NCI-H187 (cell line): Measurements from ENCODE around the gene RALGAPA2.
"Not testable (repeated sequence)": the region's sequence is repeated elsewhere in the genome, so short reads cannot be mapped to it uniquely, and the experiment has no call there.

Source experiments
- DNase-seq, 2 experiments: peaks; one replicate each; lab custom pipeline; 2025; lab: John Stamatoyannopoulos, UW

Gene RALGAPA2

DNA sequence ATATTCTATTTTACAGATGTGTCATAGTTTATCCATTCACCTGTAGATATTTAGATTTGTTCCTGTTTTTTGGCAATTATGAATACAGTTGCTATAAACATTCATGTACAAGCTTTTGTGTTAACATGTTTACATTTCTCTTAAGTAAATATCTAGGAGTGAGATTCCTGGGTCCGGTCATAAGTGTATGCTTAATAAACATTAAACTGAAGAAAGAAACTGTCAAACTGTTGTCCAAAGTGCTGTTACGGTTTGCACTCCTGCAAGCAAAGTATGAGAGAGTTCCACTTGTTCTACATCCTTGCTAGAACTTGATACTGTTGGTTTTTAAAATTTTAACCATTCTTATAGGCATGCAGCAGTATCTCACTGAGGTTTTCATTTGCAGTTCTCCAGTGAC lies 138.6 kb downstream of the RALGAPA2 start:
- DNase-seq: no peak

DNA sequence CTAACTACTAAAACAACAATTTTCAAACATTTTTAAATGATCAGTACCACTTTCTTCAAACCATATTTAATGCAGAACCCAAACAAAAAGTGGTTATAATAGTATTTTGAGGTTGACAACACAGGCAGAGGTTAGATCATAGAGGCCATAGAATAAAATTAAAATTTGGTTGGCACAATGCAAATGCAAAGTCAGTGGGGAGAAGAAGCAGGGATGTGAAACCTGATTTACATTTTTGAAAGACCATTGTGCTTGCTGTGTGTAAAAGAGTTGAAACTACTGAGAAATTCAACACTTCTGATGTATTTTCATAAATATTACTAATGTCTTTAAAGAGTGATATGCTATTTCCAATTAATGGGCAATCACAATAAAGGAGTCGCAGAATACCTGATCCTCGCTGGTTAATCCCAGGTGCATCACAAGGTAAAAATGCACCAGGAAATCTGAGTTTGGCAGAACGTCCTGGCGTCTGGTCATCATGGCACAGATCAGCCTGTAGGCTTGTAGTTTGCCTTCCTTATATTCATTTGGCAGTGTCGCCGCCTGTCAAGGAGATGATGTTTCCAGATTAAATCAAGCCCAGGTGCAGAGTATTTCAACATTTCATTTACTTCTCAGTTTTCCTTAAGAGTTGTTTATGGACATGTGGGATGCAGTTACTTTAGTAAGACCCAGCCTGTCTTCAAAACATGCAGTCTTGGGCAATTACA lies 141.2 kb downstream of the RALGAPA2 start:
- DNase-seq: no peak

DNA sequence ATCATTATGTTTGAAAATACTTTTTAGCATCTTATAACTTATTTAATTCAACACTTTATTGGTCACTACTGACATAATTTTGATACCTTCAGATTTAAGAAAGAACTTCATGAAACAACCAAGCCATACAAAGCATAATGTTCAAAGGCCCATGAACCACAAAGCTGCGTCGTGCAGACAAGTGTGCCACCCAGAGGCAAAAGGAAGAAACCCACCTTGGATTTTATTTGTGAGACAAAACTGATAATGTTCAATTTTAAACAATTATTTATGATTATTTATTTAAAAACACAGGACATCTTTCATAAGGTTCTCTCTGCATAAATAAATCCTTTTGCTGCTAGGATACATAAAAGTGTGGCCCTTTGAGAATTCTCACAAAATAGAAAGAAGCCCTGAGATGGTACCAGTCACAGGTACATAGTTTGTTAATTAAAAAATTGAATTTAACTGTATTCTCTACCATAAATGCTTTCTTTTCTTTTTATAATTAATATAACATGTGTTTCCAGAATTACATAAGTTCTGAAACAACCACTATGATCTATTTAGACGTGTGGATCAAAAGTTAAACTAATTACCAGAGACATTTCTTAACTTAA lies 143.7 kb downstream of the RALGAPA2 start:
- no peak for DNase-seq

DNA sequence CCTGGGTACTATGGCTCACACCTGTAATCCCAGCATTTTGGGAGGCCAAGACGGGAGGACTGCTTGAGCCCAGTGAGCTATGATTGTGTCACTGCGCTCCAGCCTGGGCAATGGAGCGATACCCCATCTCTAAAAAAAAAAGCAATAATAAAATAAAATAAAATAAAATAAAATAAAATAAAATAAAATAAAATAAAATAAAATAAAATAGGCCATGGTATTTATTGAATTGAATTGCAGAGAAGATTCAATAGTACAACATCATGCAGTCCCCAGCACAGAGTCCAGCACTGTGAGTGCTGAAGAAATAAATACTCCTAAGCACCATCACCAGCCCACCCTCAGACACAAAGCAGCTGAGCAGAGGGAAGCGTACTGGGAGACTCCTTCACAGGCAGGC lies 144.7 kb downstream of the RALGAPA2 start:
- DNase-seq: no peak

DNA sequence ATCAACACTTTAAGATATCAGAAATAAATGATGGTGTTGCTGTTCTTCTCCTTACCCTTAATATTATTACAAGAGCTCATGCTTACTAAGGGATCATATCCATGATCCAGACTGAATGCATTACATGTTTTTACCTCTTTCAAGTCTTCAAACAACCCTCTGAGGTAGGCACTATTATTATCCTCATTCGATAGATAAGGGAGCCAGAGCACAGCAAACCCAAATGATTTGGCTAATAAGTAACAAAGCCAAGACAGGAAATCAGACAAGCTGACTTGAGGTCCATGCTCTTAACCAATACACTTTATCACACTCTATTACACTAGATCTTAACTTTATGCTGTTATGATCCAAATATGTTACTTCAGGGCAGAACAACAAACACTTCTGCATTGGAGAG lies 145.9 kb downstream of the RALGAPA2 start:
- no peak for DNase-seq

DNA sequence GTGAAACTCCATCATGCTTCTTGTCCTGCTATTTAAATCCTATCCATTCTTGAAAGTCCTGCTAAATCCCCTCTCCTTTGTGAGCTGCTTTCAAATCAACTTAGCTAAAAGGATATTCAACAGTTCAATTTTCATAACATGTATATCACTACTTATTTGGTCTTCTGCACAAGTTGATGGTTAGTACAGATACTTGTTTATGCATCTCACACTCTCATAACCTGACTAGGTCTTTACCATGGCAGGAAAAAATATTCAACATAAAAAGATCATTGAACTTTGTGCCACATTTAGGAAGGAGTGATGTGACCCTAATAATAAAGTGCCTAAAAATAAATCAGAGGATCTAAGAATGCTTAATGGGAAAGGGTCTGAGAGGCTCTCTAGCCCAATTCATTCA lies 148.2 kb downstream of the RALGAPA2 start:
- no peak for DNase-seq

DNA sequence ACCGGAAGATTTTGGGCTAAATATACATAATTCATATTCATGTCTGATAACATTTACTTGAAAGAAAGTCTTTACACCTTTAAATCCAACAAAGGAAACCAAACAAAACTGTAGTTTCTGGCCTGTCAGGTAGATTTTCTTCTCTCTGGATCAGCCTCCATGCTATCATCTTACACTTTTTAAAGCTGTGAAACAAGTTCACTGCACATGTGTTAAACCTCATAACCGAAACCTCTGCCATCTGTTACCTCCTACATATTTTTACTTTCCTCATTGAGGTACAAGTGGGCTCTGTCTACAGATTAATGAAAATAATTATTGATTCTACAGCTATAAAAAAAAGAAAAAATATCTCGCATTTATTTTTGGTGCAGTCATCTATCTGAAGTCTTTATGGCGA lies 149.9 kb downstream of the RALGAPA2 start:
- no peak for DNase-seq

DNA sequence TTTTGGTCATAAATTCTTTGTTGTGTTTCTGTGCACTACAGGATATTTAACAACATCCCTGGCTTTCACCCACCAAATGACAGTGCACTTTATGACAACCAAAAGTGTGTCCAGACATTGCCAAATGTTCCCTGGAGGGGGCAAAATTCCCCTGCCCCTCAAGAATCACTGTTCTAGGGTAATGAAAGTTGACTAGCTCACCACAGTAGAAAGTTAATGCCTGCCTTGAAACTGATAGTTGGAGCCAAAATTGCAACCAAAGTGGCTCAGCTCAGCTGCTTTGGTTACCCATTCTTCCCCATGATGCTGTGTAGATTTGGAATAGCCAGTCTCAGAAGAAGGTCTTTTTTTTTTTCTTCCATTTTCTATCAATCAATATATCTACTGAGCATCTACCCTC lies 150.6 kb downstream of the RALGAPA2 start:
- no peak for DNase-seq

DNA sequence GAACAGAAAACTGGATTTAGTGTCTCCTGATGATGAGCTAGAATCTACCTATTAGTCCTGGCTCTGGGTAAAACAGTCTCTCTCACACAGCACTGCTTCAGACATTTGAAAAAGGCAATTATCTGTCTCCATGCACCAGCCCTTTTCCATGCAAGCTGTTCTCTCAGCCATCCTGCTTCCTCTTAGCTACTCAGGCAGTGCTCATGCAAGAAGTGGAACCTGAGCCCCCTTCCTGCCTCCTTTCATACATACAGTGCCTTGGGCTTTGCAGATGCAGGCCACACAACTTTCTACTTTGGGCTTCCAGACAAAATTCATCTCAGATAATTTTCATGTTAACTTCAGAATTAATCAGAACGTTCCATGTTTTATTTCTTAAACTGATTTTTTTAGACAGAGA lies 151.3 kb downstream of the RALGAPA2 start:
- no peak for DNase-seq

DNA sequence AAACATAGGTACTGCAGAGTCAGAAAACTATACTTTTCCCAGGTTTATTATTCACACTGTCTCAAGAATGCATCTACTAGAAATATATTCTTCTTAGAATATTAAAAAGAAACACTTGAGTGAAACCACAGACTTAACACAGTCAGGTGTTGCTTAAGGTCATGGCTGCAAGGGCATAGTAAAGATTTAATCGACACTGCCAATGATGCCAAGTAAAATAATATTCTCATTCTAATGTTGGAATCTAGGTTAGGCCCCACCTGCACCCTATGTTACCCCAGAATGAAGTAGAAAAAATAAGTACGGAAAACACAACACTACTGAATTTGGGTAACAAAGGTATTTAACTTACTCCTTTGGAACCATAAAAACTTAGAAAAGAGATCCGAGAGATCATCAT lies 155.0 kb downstream of the RALGAPA2 start:
- no peak for DNase-seq

DNA sequence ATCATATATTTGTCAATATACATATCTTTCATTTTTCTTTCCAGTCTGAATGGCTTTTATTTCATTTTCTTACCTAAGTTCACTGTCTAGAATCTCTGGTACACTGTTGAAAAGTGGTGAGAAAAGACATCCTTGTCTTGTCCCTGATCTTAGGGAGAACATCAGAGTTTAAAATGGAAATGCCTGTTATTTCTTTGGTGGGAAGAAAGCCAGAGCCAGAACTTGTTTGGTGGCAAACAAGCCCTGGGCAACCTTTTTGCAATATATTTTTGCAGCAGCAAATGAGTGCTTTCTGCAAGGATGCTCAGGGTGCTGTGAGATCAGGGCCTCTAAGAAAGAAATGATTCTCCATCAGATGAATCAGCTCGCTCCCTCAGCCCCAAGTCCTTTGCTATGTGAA lies 156.6 kb downstream of the RALGAPA2 start:
- no peak for DNase-seq

DNA sequence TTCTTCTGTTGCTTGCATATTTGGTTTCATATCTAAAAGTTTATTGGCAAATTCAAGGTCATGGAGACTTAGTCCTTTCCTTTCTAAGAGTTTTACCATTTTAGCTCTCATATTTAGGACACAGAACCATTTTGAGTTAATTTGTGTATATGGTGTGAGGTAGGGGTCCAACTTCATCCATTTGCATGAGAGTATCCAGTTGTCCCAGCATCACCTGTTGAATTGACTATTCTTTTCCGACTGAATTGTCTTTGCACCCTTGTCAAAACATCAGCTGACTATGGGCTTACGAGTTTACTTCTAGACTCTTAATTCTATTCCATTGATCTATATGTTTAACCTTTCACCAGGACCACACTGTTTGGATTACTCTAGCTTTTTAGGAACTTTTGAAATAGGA lies 157.5 kb downstream of the RALGAPA2 start:
- no peak for DNase-seq

DNA sequence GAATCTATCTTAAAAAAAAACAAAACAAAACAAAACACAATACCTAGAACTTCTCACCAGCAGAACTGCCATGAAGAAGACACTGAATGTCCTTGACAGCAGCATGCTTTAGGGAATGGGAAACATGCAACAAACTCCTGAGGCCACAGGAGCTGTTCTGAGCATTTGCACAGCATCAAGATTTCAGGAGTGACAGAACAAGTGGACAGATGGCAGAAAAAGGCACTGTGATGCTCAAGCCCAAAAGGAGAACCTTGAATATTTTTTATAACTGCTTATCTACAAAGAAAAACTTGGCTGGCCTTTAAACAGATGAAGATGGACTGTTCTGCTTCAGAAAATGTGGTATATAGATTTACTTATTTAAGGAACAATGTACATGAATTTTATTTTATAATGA lies 158.9 kb downstream of the RALGAPA2 start:
- DNase-seq: no peak

DNA sequence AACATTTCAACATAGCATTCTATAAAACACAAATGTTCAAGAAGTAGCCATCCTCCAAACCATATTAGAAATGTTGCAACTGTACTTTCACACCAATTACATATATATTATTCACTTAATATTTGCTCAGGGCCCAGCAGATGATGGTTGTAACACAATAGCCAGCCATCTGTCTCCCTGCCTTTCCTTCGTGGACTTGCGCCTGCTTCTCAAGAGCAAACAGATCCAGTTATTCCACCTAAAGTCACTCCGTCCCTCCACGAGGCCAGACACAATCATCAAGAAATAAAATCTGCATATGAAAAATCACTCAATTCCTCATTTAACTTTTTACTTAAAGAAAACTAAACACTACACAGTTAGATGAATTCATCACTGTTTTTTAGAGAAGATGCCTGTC lies 160.4 kb downstream of the RALGAPA2 start:
- no peak for DNase-seq

DNA sequence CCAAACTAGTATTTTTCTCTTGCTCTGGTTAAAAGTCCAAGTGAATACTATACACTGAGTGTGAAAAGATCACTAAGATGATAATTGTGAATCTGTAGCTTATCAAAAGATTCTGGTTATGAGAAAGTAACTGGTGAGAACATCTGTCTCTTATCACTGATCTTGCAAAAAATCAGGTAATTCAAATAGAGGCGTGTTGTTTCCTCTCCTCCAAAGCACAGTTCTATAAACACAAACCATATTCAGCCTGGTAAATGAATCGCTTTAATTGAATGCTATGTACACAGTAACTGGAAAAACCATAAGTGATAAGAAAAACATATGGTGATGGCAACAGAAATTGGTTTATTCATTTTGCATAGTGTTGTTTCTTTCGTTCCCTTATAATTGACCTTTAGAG lies 161.0 kb downstream of the RALGAPA2 start:
- DNase-seq: no peak

DNA sequence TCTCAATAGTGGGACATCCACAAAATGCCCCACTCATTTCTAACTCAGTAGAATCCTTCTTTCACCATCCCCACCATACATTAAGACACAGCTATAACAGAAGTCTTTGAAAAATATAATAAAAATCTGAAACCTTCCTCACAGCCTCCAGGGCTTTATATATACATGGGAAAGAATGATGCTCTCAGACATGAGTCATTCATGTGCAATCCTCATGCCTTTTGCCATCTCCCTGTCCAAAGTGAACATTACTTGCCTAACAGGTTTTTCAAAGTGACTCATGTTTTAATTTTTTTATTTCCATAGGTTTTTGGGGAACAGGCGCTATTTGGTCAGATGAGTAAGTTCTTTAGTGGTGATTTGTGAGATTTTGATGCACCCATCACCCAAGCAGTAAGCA lies 162.7 kb downstream of the RALGAPA2 start:
- no peak for DNase-seq

DNA sequence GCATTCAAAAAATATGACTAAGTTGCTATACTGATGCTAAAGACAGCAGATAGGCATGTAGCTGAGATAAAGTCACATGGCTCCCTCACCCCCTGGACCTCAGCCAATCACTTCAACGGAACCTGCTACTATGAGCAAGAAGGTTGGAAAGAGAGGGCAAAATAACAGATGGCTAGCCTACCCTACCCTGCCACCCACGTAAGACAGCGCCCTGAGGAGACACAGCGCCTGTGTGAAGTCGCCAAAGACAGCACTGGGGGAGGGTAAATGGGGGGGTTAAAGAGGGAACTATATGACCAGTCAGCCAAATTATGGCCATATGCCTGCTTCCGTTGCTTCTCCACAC lies 163.2 kb downstream of the RALGAPA2 start:
- DNase-seq: no peak

DNA sequence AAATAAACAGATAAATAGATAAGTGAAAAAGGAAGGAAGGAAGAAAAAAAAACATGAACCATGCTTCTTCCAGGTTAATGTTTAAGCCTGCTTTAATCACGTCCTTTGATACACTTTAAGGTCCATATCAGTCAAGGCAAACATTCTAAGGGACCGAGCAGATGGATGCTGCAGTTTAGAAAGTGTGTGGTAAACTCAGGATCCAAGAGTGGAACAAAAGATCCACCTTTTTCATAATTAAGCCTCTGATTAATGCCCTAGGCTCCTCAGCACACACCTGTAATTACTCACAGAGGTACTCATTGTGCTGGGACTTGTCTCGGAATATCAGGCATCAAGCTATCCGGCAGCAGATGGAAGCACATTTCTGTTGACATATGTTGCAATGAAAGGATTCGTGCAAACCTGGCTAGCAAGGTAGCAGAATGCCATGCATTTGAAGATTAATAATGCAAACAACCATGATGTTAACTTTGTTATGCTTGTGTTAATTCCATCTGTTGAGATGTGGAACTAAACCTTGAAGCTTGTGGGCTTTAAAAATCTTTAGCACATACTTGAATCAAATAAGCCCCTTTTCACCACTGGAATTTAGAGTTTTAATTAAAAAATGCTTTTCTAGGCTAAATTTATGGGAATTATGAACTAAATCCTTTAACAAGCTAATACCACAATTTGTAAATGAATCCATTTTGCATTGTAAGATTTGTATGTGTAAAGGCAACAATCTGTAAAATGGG lies 163.7 kb downstream of the RALGAPA2 start:
- no peak for DNase-seq

DNA sequence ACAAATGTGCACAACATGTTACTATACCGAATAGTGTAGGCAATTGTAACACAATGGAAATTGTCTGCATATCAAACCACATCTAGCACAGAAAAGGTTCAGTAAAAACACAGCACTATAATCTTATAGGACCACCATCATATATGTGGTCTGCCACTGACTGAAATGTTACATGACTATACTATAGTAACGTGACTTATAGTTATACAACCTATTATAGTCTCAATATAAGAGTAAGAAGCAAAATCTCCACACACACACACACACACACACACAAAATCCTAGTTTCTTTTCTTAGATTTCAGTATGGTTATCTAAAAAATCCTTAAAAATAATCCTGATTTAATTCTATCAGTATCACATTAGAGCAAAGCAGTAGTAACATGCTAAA lies 164.6 kb downstream of the RALGAPA2 start:
- DNase-seq: no peak

DNA sequence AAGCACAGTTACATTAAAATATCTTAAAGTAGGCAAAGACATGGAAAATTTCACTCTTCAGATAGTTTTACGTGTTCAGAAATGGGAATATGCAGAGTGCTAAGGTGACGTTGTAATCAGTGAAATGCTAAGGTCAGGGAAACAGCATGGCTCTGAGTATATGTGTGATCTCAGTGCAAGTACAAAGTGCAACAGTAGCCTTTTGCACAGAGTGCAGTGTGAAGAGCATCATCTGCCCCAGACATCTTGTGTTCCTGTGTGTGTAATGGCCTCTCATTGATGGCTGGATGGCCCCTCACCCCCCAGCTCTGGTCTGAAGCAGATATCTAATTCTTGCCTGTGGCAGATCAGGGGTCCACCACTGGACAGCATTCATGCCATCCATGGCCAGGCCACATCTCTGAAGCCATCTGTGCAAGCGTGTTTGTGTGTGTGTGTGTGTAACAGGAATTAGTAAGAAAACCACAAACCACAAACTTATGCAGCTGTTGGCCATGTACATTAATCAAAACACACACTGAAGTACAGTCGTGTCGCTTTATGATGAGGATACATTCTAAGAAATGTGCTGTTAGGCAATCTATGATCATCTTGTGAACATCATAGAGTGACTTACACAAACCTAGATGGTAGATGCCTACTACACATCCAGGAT lies 165.1 kb downstream of the RALGAPA2 start:
- DNase-seq: no peak

DNA sequence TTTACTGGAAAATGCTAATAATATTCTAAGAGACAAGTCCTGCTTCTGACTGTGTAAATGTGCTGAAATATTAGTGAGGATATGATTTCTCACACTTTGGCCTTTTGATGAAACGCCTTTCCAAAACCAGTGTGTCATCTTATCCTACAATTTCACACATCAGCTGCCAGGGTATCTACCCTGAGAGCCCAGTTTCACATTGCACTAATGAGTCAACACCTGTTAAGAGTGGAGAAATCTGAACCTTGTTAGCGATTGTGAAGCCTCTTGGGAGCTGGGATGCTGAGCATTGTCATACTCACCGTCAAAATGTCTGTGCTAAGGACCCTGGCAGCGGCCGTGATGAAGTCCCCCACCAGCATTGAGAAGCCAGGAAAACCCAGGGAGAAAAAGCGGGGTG lies 166.0 kb downstream of the RALGAPA2 start:
- DNase-seq: no peak

DNA sequence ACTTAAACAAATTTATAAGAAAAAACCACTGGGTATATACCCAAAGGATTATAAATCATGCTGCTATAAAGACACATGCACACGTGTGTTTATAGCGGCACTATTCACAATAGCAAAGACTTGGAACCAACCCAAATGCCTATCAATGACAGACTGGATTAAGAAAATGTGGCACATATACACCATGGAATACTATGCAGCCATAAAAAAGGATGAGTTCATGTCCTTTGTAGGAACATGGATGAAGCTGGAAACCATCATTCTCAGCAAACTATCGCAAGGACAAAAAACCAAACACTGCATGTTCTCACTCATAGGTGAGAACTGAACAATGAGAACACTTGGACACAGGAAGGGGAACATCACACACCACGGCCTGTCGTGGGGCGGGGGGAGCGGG lies 169.1 kb downstream of the RALGAPA2 start:
- not testable (repeated sequence) for DNase-seq
